ENCODE measurements around the gene KAZN. TPM values are rescaled to one million over a fixed set of nuclear protein-coding genes. Genes with fewer than 3 reads are reported as not detected.
A peak's percentile ranks its signal among the peaks of the same experiment; 100 is the strongest.

The KAZN gene
- total RNA-seq, 2 donors from 2014 or later = 1.1 to 2.2 TPM

GRCh38 chr1:14903922-14904321 is 305.4 kb downstream of the KAZN start:
- no peak overlapping the region for H3K27ac Mint-ChIP-seq
- DNase-seq (ENCODE audit: low spot score in 2 of 2) (no peak), ATAC-seq (no peak)
- no peaks in the 10 kb centered on the region for H3K36me3 Mint-ChIP-seq
- H3K9me3 Mint-ChIP-seq = no peaks in the 10 kb centered on the region

- Mint-ChIP-seq H3K9me3 (no peaks in the 10 kb centered on the region), H3K27ac (no peak overlapping the region), H3K36me3 (no peaks in the 10 kb centered on the region)
- ATAC-seq = no peak
- DNase-seq (ENCODE audit: low spot score in 2 of 2) = no peak
Observed at GRCh38 chr1:14906665-14907064, 308.2 kb downstream of the KAZN start.

GRCh38 chr1:14907416-14907815 is 308.9 kb downstream of the KAZN start:
- ATAC-seq (no peak), DNase-seq (ENCODE audit: low spot score in 2 of 2) (no peak)
- Mint-ChIP-seq H3K36me3 (no peaks in the 10 kb centered on the region), H3K27ac (peak overlapping the region in 1 of 2 donors; percentile 64), H3K9me3 (no peaks in the 10 kb centered on the region)

GRCh38 chr1:14909273-14909672 is 310.8 kb downstream of the KAZN start:
- DNase-seq (ENCODE audit: low spot score in 2 of 2) (no peak), ATAC-seq (no peak)
- H3K36me3 Mint-ChIP-seq = no peaks in the 10 kb centered on the region
- H3K27ac Mint-ChIP-seq = no peak overlapping the region
- H3K9me3 Mint-ChIP-seq = no peaks in the 10 kb centered on the region

- ATAC-seq (no peak), DNase-seq (ENCODE audit: low spot score in 2 of 2) (no peak)
- Mint-ChIP-seq H3K36me3 (no peaks in the 10 kb centered on the region), H3K9me3 (no peaks in the 10 kb centered on the region), H3K27ac (no peak overlapping the region)
Observed at GRCh38 chr1:14909920-14910460, 311.5 kb downstream of the KAZN start.

- ATAC-seq (no peak), DNase-seq (ENCODE audit: low spot score in 2 of 2) (no peak)
- no peaks in the 10 kb centered on the region for H3K36me3 Mint-ChIP-seq
- H3K27ac Mint-ChIP-seq = no peak overlapping the region
- H3K9me3 Mint-ChIP-seq = no peaks in the 10 kb centered on the region
Observed at GRCh38 chr1:14910984-14911721, 312.7 kb downstream of the KAZN start.

- H3K36me3 Mint-ChIP-seq = no peaks in the 10 kb centered on the region
Observed at GRCh38 chr1:14912839-14913481, 314.5 kb downstream of the KAZN start.

GRCh38 chr1:14913482-14914177 is 315.1 kb downstream of the KAZN start:
- ATAC-seq (no peak), DNase-seq (ENCODE audit: low spot score in 2 of 2) (no peak)
- no peaks in the 10 kb centered on the region for H3K36me3 Mint-ChIP-seq
- H3K27ac Mint-ChIP-seq = no peak overlapping the region
- H3K9me3 Mint-ChIP-seq = no peaks in the 10 kb centered on the region

More at GRCh38 chr1:14912839-14913481, 314.5 kb downstream of the KAZN start:
- ATAC-seq (no peak), DNase-seq (ENCODE audit: low spot score in 2 of 2) (no peak)
- Mint-ChIP-seq H3K27ac (no peak overlapping the region), H3K9me3 (no peaks in the 10 kb centered on the region)

GRCh38 chr1:14914351-14914988 is 316.0 kb downstream of the KAZN start:
- no peaks in the 10 kb centered on the region for H3K36me3 Mint-ChIP-seq

GRCh38 chr1:14915356-14916054 is 317.0 kb downstream of the KAZN start:
- ATAC-seq (peak; percentile 50 to 64), DNase-seq (ENCODE audit: low spot score in 2 of 2) (peak in 1 of 2 donors; percentile 59)
- Mint-ChIP-seq H3K9me3 (no peaks in the 10 kb centered on the region), H3K27ac (no peak overlapping the region), H3K36me3 (no peaks in the 10 kb centered on the region)

More at GRCh38 chr1:14914351-14914988, 316.0 kb downstream of the KAZN start:
- H3K27ac Mint-ChIP-seq = no peak overlapping the region
- H3K9me3 Mint-ChIP-seq = no peaks in the 10 kb centered on the region
- DNase-seq (ENCODE audit: low spot score in 2 of 2) (no peak), ATAC-seq (no peak)

- H3K9me3 Mint-ChIP-seq = no peaks in the 10 kb centered on the region
- ATAC-seq (no peak), DNase-seq (ENCODE audit: low spot score in 2 of 2) (no peak)
- H3K36me3 Mint-ChIP-seq = no peaks in the 10 kb centered on the region
- H3K27ac Mint-ChIP-seq = no peak overlapping the region
Observed at GRCh38 chr1:14919289-14919688, 320.8 kb downstream of the KAZN start.

GRCh38 chr1:14919751-14920150 is 321.3 kb downstream of the KAZN start:
- Mint-ChIP-seq H3K9me3 (no peaks in the 10 kb centered on the region), H3K36me3 (no peaks in the 10 kb centered on the region), H3K27ac (no peak overlapping the region)
- ATAC-seq (no peak), DNase-seq (ENCODE audit: low spot score in 2 of 2) (no peak)

GRCh38 chr1:14921057-14921456 is 322.6 kb downstream of the KAZN start:
- H3K9me3 Mint-ChIP-seq = no peaks in the 10 kb centered on the region
- H3K27ac Mint-ChIP-seq = peak overlapping the region in 1 of 2 donors; percentile 79
- H3K36me3 Mint-ChIP-seq = no peaks in the 10 kb centered on the region
- ATAC-seq = no peak
- DNase-seq (ENCODE audit: low spot score in 2 of 2) = no peak

GRCh38 chr1:14922942-14923726 is 324.6 kb downstream of the KAZN start:
- ATAC-seq (no peak), DNase-seq (ENCODE audit: low spot score in 2 of 2) (no peak)
- Mint-ChIP-seq H3K27ac (no peak overlapping the region), H3K36me3 (no peaks in the 10 kb centered on the region), H3K9me3 (no peaks in the 10 kb centered on the region)

GRCh38 chr1:14923727-14924452 is 325.4 kb downstream of the KAZN start:
- DNase-seq (ENCODE audit: low spot score in 2 of 2) = peak in 1 of 2 donors; percentile 40
- H3K27ac Mint-ChIP-seq = no peak overlapping the region
- no peaks in the 10 kb centered on the region for H3K9me3 Mint-ChIP-seq
- ATAC-seq = peak; percentile 73 to 89
- H3K36me3 Mint-ChIP-seq = no peaks in the 10 kb centered on the region
